HL-60/S4 treated with retinoic acid at 250 ng/mL for 4 days and 3 days (cell line): ENCODE results near the gene RAP1GAP2.

Source experiments
- in situ Hi-C: fragments of 300-500 bp; cut with MboI; formaldehyde crosslinking; loops from 2 replicates; pipeline ENCODE4 v1.7.0; 2022; ENCODE audit warnings: low sequenced_read_pairs

RAP1GAP2 gene

GRCh38 chr17:2937331-2938003 is 141.2 kb downstream of the RAP1GAP2 start:
- in situ Hi-C loops, result no loop called here

- in situ Hi-C loops, result no loop called here
Measured at GRCh38 chr17:2939714-2940351, 143.6 kb downstream of the RAP1GAP2 start.

- in situ Hi-C loops, result no loop called here
Measured at GRCh38 chr17:2940352-2940751, 144.1 kb downstream of the RAP1GAP2 start.

GRCh38 chr17:2943981-2944380 is 147.7 kb downstream of the RAP1GAP2 start:
- in situ Hi-C loops, result no loop called here

GRCh38 chr17:2945299-2945698 is 149.1 kb downstream of the RAP1GAP2 start:
- in situ Hi-C loops, result no loop called here

GRCh38 chr17:2946144-2946543 is 149.9 kb downstream of the RAP1GAP2 start:
- in situ Hi-C loops, result no loop called here

GRCh38 chr17:2947588-2947950 is 151.3 kb downstream of the RAP1GAP2 start:
- in situ Hi-C loops, result no loop called here

GRCh38 chr17:2947996-2948550 is 151.8 kb downstream of the RAP1GAP2 start:
- in situ Hi-C loops, result no loop called here

- in situ Hi-C loops, result no loop called here
Measured at GRCh38 chr17:2948721-2949468, 152.7 kb downstream of the RAP1GAP2 start.

GRCh38 chr17:2949469-2950044 is 153.3 kb downstream of the RAP1GAP2 start:
- in situ Hi-C loops, result no loop called here

- in situ Hi-C loops, result no loop called here
Measured at GRCh38 chr17:2950846-2951245, 154.6 kb downstream of the RAP1GAP2 start.

- in situ Hi-C loops, result no loop called here
Measured at GRCh38 chr17:2952174-2952845, 156.1 kb downstream of the RAP1GAP2 start.

- in situ Hi-C loops, result no loop called here
Measured at GRCh38 chr17:2954898-2955445, 158.7 kb downstream of the RAP1GAP2 start.

GRCh38 chr17:2955931-2956582 is 159.8 kb downstream of the RAP1GAP2 start:
- in situ Hi-C loops, result no loop called here

GRCh38 chr17:2957631-2958286 is 161.5 kb downstream of the RAP1GAP2 start:
- in situ Hi-C loops, result no loop called here

GRCh38 chr17:2958706-2959222 is 162.5 kb downstream of the RAP1GAP2 start:
- in situ Hi-C loops, result no loop called here

GRCh38 chr17:2959371-2960130 is 163.3 kb downstream of the RAP1GAP2 start:
- in situ Hi-C loops, result no loop called here

GRCh38 chr17:2961446-2961845 is 165.2 kb downstream of the RAP1GAP2 start:
- in situ Hi-C loops, result no loop called here

GRCh38 chr17:2962236-2962635 is 166.0 kb downstream of the RAP1GAP2 start:
- in situ Hi-C loops, result no loop called here
